Naive thymus-derived CD4-positive, alpha-beta T cell (primary cell): ENCODE results near the gene PDZD8. TPM values are rescaled to one million over a fixed set of nuclear protein-coding genes. Genes with fewer than 3 reads are reported as not detected.
A peak's percentile ranks its signal among the peaks of the same experiment; 100 is the strongest.

Source experiments
- ATAC-seq: fragments of 150-1000 bp; cut with Tn5 transposase; 2 replicates; pipeline ENCODE4 v1.10.0; 2021; ENCODE audit warnings: mild to moderate bottlenecking, moderate library complexity
- CTCF ChIA-PET: fragments of 350-600 bp; sonication (Branson Sonifier 250); formaldehyde crosslinking; loops from one replicate; lab custom pipeline; 2021; ENCODE audit warnings: antibody characterized with exemption; lab: Charles Lee
- POLR2A ChIA-PET: fragments of 350-600 bp; sonication (Branson Sonifier 250); formaldehyde crosslinking; loops from one replicate; lab custom pipeline; 2021; ENCODE audit warnings: antibody characterized with exemption, inconsistent platforms; lab: Charles Lee
- DNase-seq, 9 donors: peaks; one replicate each; pipeline versions ENCODE4 v3.0.0 to v3.0.0-alpha.2; 2020 to 2022; ENCODE audit warnings: mixed read lengths in 1 of 9
- H3K27ac ChIP-seq: one replicate; pipeline ENCODE4 v1.7.0; 2013; ENCODE audit warnings: mild to moderate bottlenecking, low read depth, low read length, moderate library complexity
- H3K27me3 ChIP-seq, 2 donors: one replicate each; pipeline ENCODE4 v1.7.0; 2013; ENCODE audit warnings: low read length in 2 of 2, mild to moderate bottlenecking in 2 of 2, moderate library complexity in 2 of 2; ENCODE audit not compliant: control insufficient read depth in 2 of 2, insufficient read depth in 2 of 2
- H3K36me3 ChIP-seq, 3 experiments: 1 replicate in 2 of 3; 2 replicates in 1 of 3; pipeline ENCODE4 v1.7.0; 2013; ENCODE audit warnings: low read length in 3 of 3, mild to moderate bottlenecking in 3 of 3, moderate library complexity in 1 of 3; ENCODE audit not compliant: insufficient read depth in 3 of 3, control insufficient read depth in 2 of 3
- H3K4me1 ChIP-seq, 2 donors: one replicate each; pipeline ENCODE4 v1.7.0; 2013; ENCODE audit warnings: low read length in 2 of 2, mild to moderate bottlenecking in 2 of 2, moderate library complexity in 1 of 2; ENCODE audit not compliant: control insufficient read depth in 2 of 2, insufficient read depth in 2 of 2
- H3K4me3 ChIP-seq: 2 replicates; pipeline ENCODE4 v1.7.0; 2013; ENCODE audit warnings: mild to moderate bottlenecking, low read length
- H3K9me3 ChIP-seq, 3 experiments: 1 replicate in 2 of 3; 2 replicates in 1 of 3; pipeline ENCODE4 v1.7.0; 2013; ENCODE audit warnings: low read length in 3 of 3; ENCODE audit not compliant: control insufficient read depth in 2 of 3
- H3K27ac Mint-ChIP-seq, 9 donors: one replicate each; pipeline ENCODE4 v1.8.0; 2020 to 2022; ENCODE audit warnings: mixed read lengths in 9 of 9, mild to moderate bottlenecking in 8 of 9, moderate library complexity in 5 of 9, inconsistent platforms in 2 of 9
- H3K27me3 Mint-ChIP-seq, 5 donors: one replicate each; pipeline ENCODE4 v1.8.0; 2021 to 2022; ENCODE audit warnings: mixed read lengths in 5 of 5, mild to moderate bottlenecking in 1 of 5
- H3K36me3 Mint-ChIP-seq, 5 donors: one replicate each; pipeline ENCODE4 v1.8.0; 2020 to 2022; ENCODE audit warnings: mixed read lengths in 5 of 5, mild to moderate bottlenecking in 3 of 5, inconsistent platforms in 1 of 5
- H3K4me1 Mint-ChIP-seq, 7 donors: one replicate each; pipeline ENCODE4 v1.8.0; 2020 to 2022; ENCODE audit warnings: mixed read lengths in 7 of 7, mild to moderate bottlenecking in 3 of 7, inconsistent platforms in 1 of 7
- H3K4me3 Mint-ChIP-seq, 10 donors: one replicate each; pipeline ENCODE4 v1.8.0; 2020 to 2022; ENCODE audit warnings: mild to moderate bottlenecking in 10 of 10, mixed read lengths in 10 of 10, moderate library complexity in 6 of 10, inconsistent platforms in 2 of 10
- H3K9me3 Mint-ChIP-seq, 11 donors: one replicate each; pipeline ENCODE4 v1.8.0; 2020 to 2022; ENCODE audit warnings: mixed read lengths in 11 of 11, mild to moderate bottlenecking in 4 of 11, inconsistent platforms in 1 of 11, moderate library complexity in 1 of 11
- intact Hi-C, 2 donors: fragments of 100-400 bp; cut with micrococcal nuclease; formaldehyde crosslinking; loops; one replicate each; pipeline ENCODE4 v1.15.1; 2023
- polyA plus RNA-seq, 2 donors: library from polyadenylated mRNA; unstranded; fragments of 300-500 nt; fragmentation: Illumina TruSeq; gene quantifications; one replicate each; pipeline ENCODE4 v1.2.3, GENCODE V29; 2021
- total RNA-seq, 6 experiments: library from RNA in 5 of 6; stranded (reverse) in 5 of 6; gene quantifications; 1 replicate in 5 of 6; 2 replicates in 1 of 6; pipeline ENCODE4 v1.2.3 and lab custom pipeline; 2021 to 2026

Gene PDZD8
- total and polyA plus RNA-seq, 7 experiments from 2014 or later, result 8.5 to 24.0 (median 12.7) TPM

DNA sequence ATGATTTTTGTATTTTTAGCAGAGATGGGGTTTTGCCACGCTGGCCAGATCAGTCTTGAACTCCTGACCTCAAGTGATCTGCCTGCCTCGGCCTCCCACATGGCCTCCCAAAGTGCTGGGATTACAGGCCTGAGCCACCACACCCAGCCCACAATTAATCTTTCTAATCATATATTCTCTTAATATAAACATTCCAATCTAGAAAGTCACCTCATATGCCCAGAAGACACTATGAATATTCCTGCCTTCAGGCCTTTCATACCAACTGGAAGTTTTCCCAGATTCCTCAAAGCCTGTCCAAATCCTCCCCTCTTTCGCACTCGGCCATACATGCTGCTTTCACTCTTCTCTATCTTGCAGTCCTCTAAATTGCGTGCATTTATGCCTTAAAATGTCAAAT is 32.6 kb downstream of the PDZD8 start:
- Histone ChIP-seq H3K4me1 (peaks cover 0 to 4% of the 10 kb centered on the region in 2 donors), H3K27me3 (no peaks in the 10 kb centered on the region), H3K27ac (no peak overlapping the region), H3K9me3 (no peaks in the 10 kb centered on the region), H3K36me3 (no peaks in the 10 kb centered on the region), H3K4me3 (no peak overlapping the region)
- intact Hi-C loops, result no loop called here
- Mint-ChIP-seq H3K4me3 (peak overlapping the region in 3 of 10 donors; percentile 18 to 52 (median 52)), H3K27me3 (no peaks in the 10 kb centered on the region), H3K4me1 (peaks cover 36 to 56% (median 46%) of the 10 kb centered on the region in 7 donors), H3K9me3 (no peaks in the 10 kb centered on the region), H3K27ac (peak overlapping the region in 5 of 9 donors; percentile 1 to 30 (median 28)), H3K36me3 (peaks cover 0 to 29% (median 21%) of the 10 kb centered on the region in 5 donors)
- ATAC-seq (no peak), DNase-seq (no peak)
- CTCF ChIA-PET, result interaction anchor here (0.7 kb wide), 1 partner anchor 27 kb away, joined by 3 read pairs; no protein-coding TSS in a partner anchor
- POLR2A ChIA-PET, result no interaction called here

- intact Hi-C loops, result no loop called here
- Histone ChIP-seq H3K27ac (no peak overlapping the region), H3K4me1 (peaks cover 0 to 4% of the 10 kb centered on the region in 2 donors), H3K4me3 (no peak overlapping the region), H3K9me3 (no peaks in the 10 kb centered on the region), H3K27me3 (no peaks in the 10 kb centered on the region), H3K36me3 (peaks cover 0 to 5% (median 0%) of the 10 kb centered on the region in 3 experiments)
- DNase-seq (no peak), ATAC-seq (no peak)
- CTCF ChIA-PET, result no interaction called here
- H3K4me3 Mint-ChIP-seq, result no peak overlapping the region
- POLR2A ChIA-PET, result no interaction called here
- no peak overlapping the region for H3K27ac Mint-ChIP-seq
- no peaks in the 10 kb centered on the region for H3K27me3 Mint-ChIP-seq
- H3K9me3 Mint-ChIP-seq, result peaks cover 0 to 4% (median 0%) of the 10 kb centered on the region in 11 donors
- peaks cover 4 to 35% (median 28%) of the 10 kb centered on the region in 5 donors for H3K36me3 Mint-ChIP-seq
- peaks cover 24 to 52% (median 34%) of the 10 kb centered on the region in 7 donors for H3K4me1 Mint-ChIP-seq
Observed at GRCh38 chr10:117341061-117341460, 34.2 kb downstream of the PDZD8 start.

GRCh38 chr10:117339979-117340378 is 35.3 kb downstream of the PDZD8 start:
- Mint-ChIP-seq H3K36me3 (peaks cover 10 to 42% (median 37%) of the 10 kb centered on the region in 5 donors), H3K4me1 (peaks cover 18 to 44% (median 26%) of the 10 kb centered on the region in 7 donors), H3K4me3 (no peak overlapping the region), H3K27me3 (no peaks in the 10 kb centered on the region), H3K9me3 (peaks cover 0 to 12% (median 6%) of the 10 kb centered on the region in 11 donors), H3K27ac (no peak overlapping the region)
- Histone ChIP-seq H3K4me1 (peaks cover 0 to 4% of the 10 kb centered on the region in 2 donors), H3K4me3 (no peak overlapping the region), H3K27me3 (no peaks in the 10 kb centered on the region), H3K9me3 (no peaks in the 10 kb centered on the region), H3K36me3 (peaks cover 0 to 6% (median 0%) of the 10 kb centered on the region in 3 experiments), H3K27ac (no peak overlapping the region)
- CTCF ChIA-PET, result no interaction called here
- no peak for DNase-seq
- intact Hi-C loops, result no loop called here
- POLR2A ChIA-PET, result no interaction called here
- no peak for ATAC-seq

DNA sequence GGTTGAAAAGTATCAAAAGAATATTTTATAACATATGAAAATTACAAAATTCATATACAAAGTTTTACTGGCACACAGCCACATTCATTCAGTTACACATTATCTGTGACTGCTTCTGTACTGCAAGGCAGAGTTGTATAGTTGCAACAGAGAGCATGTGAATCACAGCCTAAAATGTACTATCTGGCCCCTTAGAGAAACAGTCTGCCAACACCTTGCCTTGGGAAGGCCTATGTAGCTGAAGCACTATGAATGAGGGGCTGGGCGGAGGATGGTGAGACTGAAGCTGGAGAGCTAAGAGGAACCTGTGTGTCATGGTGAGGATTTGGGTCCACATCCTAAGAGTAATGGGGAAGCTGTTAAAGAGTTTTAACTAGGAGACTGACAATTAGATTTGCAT is 35.7 kb downstream of the PDZD8 start:
- ATAC-seq, result no peak
- intact Hi-C loops, result no loop called here
- H3K27me3 Mint-ChIP-seq, result no peaks in the 10 kb centered on the region

DNA sequence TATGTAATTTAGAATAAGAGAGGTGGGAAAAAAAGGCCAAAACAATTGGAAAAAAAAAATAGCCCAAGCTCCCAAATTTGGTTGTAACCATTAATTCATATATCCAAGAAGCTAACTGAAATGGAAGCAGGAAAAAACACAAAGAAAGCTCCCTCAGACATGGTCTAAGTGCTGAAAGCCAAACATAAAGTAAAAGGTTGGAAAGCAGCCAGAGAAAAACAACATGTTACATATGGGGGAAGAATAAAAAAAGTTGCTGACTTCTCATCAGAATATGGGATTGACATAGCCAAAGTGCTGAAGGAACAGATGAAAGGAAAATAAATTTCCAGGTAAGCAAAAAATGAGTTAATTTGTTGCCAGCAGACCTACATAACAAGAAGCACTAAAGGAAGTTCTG is 40.3 kb downstream of the PDZD8 start:
- Mint-ChIP-seq H3K36me3 (peaks cover 18 to 56% (median 51%) of the 10 kb centered on the region in 5 donors), H3K4me1 (peaks cover 0 to 20% (median 7%) of the 10 kb centered on the region in 7 donors), H3K4me3 (no peak overlapping the region), H3K9me3 (peaks cover 0 to 21% (median 8%) of the 10 kb centered on the region in 11 donors), H3K27ac (no peak overlapping the region), H3K27me3 (no peaks in the 10 kb centered on the region)
- Histone ChIP-seq H3K4me3 (no peak overlapping the region), H3K27ac (no peak overlapping the region), H3K27me3 (no peaks in the 10 kb centered on the region), H3K4me1 (no peaks in the 10 kb centered on the region), H3K36me3 (peaks cover 0 to 9% (median 0%) of the 10 kb centered on the region in 3 experiments), H3K9me3 (peaks cover 0 to 7% (median 0%) of the 10 kb centered on the region in 3 experiments)
- ChIA-PET CTCF (no interaction called here), POLR2A (no interaction called here)
- intact Hi-C loops, result no loop called here
- no peak for ATAC-seq
- DNase-seq, result no peak

More for the DNA sequence above, 35.7 kb downstream of the PDZD8 start:
- Mint-ChIP-seq H3K36me3 (peaks cover 11 to 46% (median 41%) of the 10 kb centered on the region in 5 donors), H3K4me1 (peaks cover 17 to 41% (median 24%) of the 10 kb centered on the region in 7 donors), H3K27ac (no peak overlapping the region), H3K9me3 (peaks cover 0 to 16% (median 8%) of the 10 kb centered on the region in 11 donors), H3K4me3 (no peak overlapping the region)
- Histone ChIP-seq H3K9me3 (peaks cover 0 to 3% (median 0%) of the 10 kb centered on the region in 3 experiments), H3K27me3 (no peaks in the 10 kb centered on the region), H3K27ac (no peak overlapping the region), H3K4me3 (no peak overlapping the region), H3K36me3 (peaks cover 0 to 6% (median 0%) of the 10 kb centered on the region in 3 experiments), H3K4me1 (peaks cover 0 to 4% of the 10 kb centered on the region in 2 donors)
- POLR2A ChIA-PET, result no interaction called here
- DNase-seq, result no peak
- CTCF ChIA-PET, result no interaction called here

DNA sequence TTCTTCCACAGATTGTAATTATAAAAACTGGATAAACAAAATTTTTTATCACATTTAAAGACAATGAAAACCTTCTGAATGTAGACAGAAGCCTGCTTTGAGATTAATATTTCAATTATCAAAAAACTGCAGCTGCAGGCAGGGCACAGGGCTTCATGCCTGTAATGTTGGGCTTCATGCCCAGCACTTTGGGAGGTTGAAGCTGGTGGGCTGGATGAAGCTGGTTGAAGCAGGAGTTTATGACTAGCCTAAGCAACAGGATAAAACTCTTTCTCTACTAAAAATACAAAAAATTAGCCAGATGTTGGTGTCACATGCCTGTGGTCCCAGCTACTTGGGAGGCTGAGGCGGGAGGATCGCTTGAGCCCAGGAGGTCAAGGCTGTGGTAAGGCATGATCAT is 41.2 kb downstream of the PDZD8 start:
- ChIA-PET CTCF (no interaction called here), POLR2A (no interaction called here)
- no peak for DNase-seq
- Histone ChIP-seq H3K4me1 (no peaks in the 10 kb centered on the region), H3K4me3 (no peak overlapping the region), H3K27me3 (no peaks in the 10 kb centered on the region), H3K9me3 (peaks cover 0 to 7% (median 0%) of the 10 kb centered on the region in 3 experiments), H3K27ac (no peak overlapping the region), H3K36me3 (peaks cover 0 to 9% (median 0%) of the 10 kb centered on the region in 3 experiments)
- no peaks in the 10 kb centered on the region for H3K27me3 Mint-ChIP-seq
- H3K4me1 Mint-ChIP-seq, result peaks cover 0 to 22% (median 6%) of the 10 kb centered on the region in 7 donors
- no peak overlapping the region for H3K27ac Mint-ChIP-seq
- ATAC-seq, result no peak
- intact Hi-C loops, result no loop called here
- H3K4me3 Mint-ChIP-seq, result no peak overlapping the region
- peaks cover 19 to 52% (median 45%) of the 10 kb centered on the region in 5 donors for H3K36me3 Mint-ChIP-seq
- H3K9me3 Mint-ChIP-seq, result peaks cover 0 to 21% (median 8%) of the 10 kb centered on the region in 11 donors

DNA sequence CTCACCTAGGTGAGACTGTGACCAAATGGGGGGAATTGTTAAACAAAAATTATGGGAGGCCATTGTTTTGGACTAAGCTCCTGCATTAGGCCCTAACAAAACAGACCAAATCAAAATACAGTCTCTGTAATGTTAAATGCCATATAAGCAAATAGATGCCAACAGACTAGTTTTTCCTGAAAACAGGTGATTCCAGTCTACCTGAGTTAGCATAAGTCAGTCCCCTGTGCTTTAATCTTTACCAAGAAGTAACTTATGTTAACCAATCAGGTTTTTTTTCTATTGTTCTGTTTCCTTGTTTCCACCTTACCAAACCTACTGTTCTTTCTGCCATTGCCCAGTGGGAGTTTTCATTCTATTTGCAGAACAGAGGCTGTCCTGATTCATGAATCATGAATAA is 48.0 kb downstream of the PDZD8 start:
- peaks cover 12 to 30% (median 20%) of the 10 kb centered on the region in 5 donors for H3K36me3 Mint-ChIP-seq
- ChIA-PET CTCF (interaction anchor here (1.6 kb wide), 1 partner anchor 8 kb away, joined by 4 read pairs; no protein-coding TSS in a partner anchor), POLR2A (no interaction called here)
- no peak overlapping the region for H3K27ac ChIP-seq
- no peaks in the 10 kb centered on the region for H3K4me1 ChIP-seq
- DNase-seq, result no peak
- H3K36me3 ChIP-seq, result no peaks in the 10 kb centered on the region
- H3K4me3 Mint-ChIP-seq, result no peak overlapping the region
- no peak for ATAC-seq
- H3K9me3 ChIP-seq, result no peaks in the 10 kb centered on the region
- intact Hi-C loops, result no loop called here
- H3K27me3 ChIP-seq, result no peaks in the 10 kb centered on the region
- no peak overlapping the region for H3K27ac Mint-ChIP-seq
- no peak overlapping the region for H3K4me3 ChIP-seq
- peaks cover 0 to 28% (median 7%) of the 10 kb centered on the region in 7 donors for H3K4me1 Mint-ChIP-seq
- H3K9me3 Mint-ChIP-seq, result peaks cover 0 to 2% (median 0%) of the 10 kb centered on the region in 11 donors
- H3K27me3 Mint-ChIP-seq, result no peaks in the 10 kb centered on the region
